Stimulated activated CD8-positive, alpha-beta memory T cell treated with anti-CD3 and anti-CD28 coated beads, Interleukin-2, amount 100 ng/mL, for 48 hours (primary cell): ENCODE data around the gene PCDHGA5.
"Not testable (repeated sequence)": the region's sequence is repeated elsewhere in the genome, so short reads cannot be mapped to it uniquely, and the experiment has no call there.

Source experiments
- DNase-seq, 2 donors: peaks; one replicate each; pipeline ENCODE4 v3.0.0-alpha.2; 2020; ENCODE audit warnings: low read depth in 2 of 2

The PCDHGA5 gene

GRCh38 chr5:141363952-141364660, at the start of gene PCDHGA5:
PCDHGA5 (plus strand) TSS chr5:141364162; CDS start chr5:141364331, 169 bp downstream.
- DNase-seq = no peak

GRCh38 chr5:141316963-141317362, 47.0 kb upstream of the PCDHGA5 start:
- not testable (repeated sequence) for DNase-seq

- no peak for DNase-seq
These were observed 44.8 kb upstream of the PCDHGA5 start for GRCh38 chr5:141319202-141319601.

GRCh38 chr5:141319699-141320098, 44.3 kb upstream of the PCDHGA5 start:
- DNase-seq = no peak

GRCh38 chr5:141320225-141321169, 43.5 kb upstream of the PCDHGA5 start, which contains the start of gene TAF7:
TAF7 (minus strand) TSS chr5:141320784; CDS start chr5:141320044, 740 bp downstream.
- peak; percentile 87 for DNase-seq

GRCh38 chr5:141322261-141322660, 41.7 kb upstream of the PCDHGA5 start:
- no peak for DNase-seq

- DNase-seq = peak; percentile 31 to 48
These were observed 37.7 kb upstream of the PCDHGA5 start for GRCh38 chr5:141326088-141326854.

- no peak for DNase-seq
These were observed 35.7 kb upstream of the PCDHGA5 start for GRCh38 chr5:141328231-141328630.

GRCh38 chr5:141330299-141331080, 33.5 kb upstream of the PCDHGA5 start, which contains the start of gene PCDHGA1:
PCDHGA1 (plus strand) TSS chr5:141330514.
- DNase-seq = no peak

GRCh38 chr5:141332571-141332970, 31.4 kb upstream of the PCDHGA5 start:
- not testable (repeated sequence) for DNase-seq

- DNase-seq = no peak
These were observed 25.2 kb upstream of the PCDHGA5 start, which contains the start of gene PCDHGA2 for GRCh38 chr5:141338538-141339306. PCDHGA2 (plus strand) TSS chr5:141338760.

GRCh38 chr5:141340781-141341354, 23.1 kb upstream of the PCDHGA5 start:
- DNase-seq = not testable (repeated sequence)

- DNase-seq = no peak
These were observed 21.2 kb upstream of the PCDHGA5 start for GRCh38 chr5:141342773-141343172.

GRCh38 chr5:141343242-141343952, 20.6 kb upstream of the PCDHGA5 start, which contains the start of gene PCDHGA3:
PCDHGA3 (plus strand) TSS chr5:141343829; CDS start chr5:141344034, 205 bp downstream.
- no peak for DNase-seq

- DNase-seq = no peak
These were observed 20.0 kb upstream of the PCDHGA5 start for GRCh38 chr5:141343953-141344463.

- DNase-seq = no peak
These were observed 18.6 kb upstream of the PCDHGA5 start for GRCh38 chr5:141345327-141345726.

GRCh38 chr5:141346017-141346416, 17.9 kb upstream of the PCDHGA5 start:
- DNase-seq = not testable (repeated sequence)

- no peak for DNase-seq
These were observed 13.9 kb upstream of the PCDHGA5 start, which contains the start of gene PCDHGB1 for GRCh38 chr5:141349917-141350619. PCDHGB1 (plus strand) TSS chr5:141350099; CDS start chr5:141350261, 162 bp downstream.
